HEK293 (cell line): Measurements from ENCODE around the gene ARHGEF2.

Experiments
- EGR2 ChIP-seq: fragments of 450-650 bp; formaldehyde crosslinking; IDR thresholded peaks from 2 replicates; pipeline ENCODE4 v1.5.1; 2016; ENCODE audit warnings: low read depth, missing biosample characterization, missing genetic modification characterization
- GLI2 ChIP-seq: fragments of 450-650 bp; formaldehyde crosslinking; IDR thresholded peaks from 2 replicates; pipeline ENCODE4; 2017; ENCODE audit warnings: missing biosample characterization, missing genetic modification characterization, low read depth, borderline replicate concordance
- GLI4 ChIP-seq: fragments of 450-650 bp; formaldehyde crosslinking; IDR thresholded peaks from 2 replicates; pipeline ENCODE4 v1.5.1; 2016; ENCODE audit warnings: missing biosample characterization, missing genetic modification characterization
- GLIS1 ChIP-seq: fragments of 450-650 bp; formaldehyde crosslinking; IDR thresholded peaks from 2 replicates; pipeline ENCODE4 v1.5.1; 2016; ENCODE audit warnings: missing biosample characterization, missing genetic modification characterization
- GLIS2 ChIP-seq: fragments of 450-650 bp; formaldehyde crosslinking; IDR thresholded peaks from 2 replicates; pipeline ENCODE4 v1.5.1; 2016; ENCODE audit warnings: missing biosample characterization, missing genetic modification characterization
- HIC1 ChIP-seq: fragments of 450-650 bp; formaldehyde crosslinking; IDR thresholded peaks from 2 replicates; pipeline ENCODE4 v1.5.1; 2016; ENCODE audit warnings: missing biosample characterization, missing genetic modification characterization
- INSM2 ChIP-seq: fragments of 450-650 bp; formaldehyde crosslinking; IDR thresholded peaks from 2 replicates; pipeline ENCODE4 v1.5.1; 2016; ENCODE audit warnings: missing biosample characterization, missing genetic modification characterization
- KLF17 ChIP-seq: fragments of 450-650 bp; formaldehyde crosslinking; IDR thresholded peaks from 2 replicates; pipeline ENCODE4 v1.5.1; 2016; ENCODE audit warnings: missing biosample characterization, missing genetic modification characterization
- KLF8 ChIP-seq: fragments of 450-650 bp; formaldehyde crosslinking; IDR thresholded peaks from 2 replicates; pipeline ENCODE4 v1.5.1; 2016; ENCODE audit warnings: missing biosample characterization, missing genetic modification characterization
- PRDM4 ChIP-seq: fragments of 450-650 bp; formaldehyde crosslinking; IDR thresholded peaks from 2 replicates; pipeline ENCODE4 v1.5.1; 2017; ENCODE audit warnings: missing biosample characterization, missing genetic modification characterization
- SALL2 ChIP-seq: fragments of 450-650 bp; formaldehyde crosslinking; IDR thresholded peaks from 2 replicates; pipeline ENCODE4 v1.5.0; 2017; ENCODE audit warnings: missing biosample characterization, mild to moderate bottlenecking, missing genetic modification characterization, borderline replicate concordance
- SCRT2 ChIP-seq: fragments of 450-650 bp; formaldehyde crosslinking; IDR thresholded peaks from 2 replicates; pipeline ENCODE4 v1.5.1; 2016; ENCODE audit warnings: missing biosample characterization, missing genetic modification characterization
- SP3 ChIP-seq: fragments of 450-650 bp; formaldehyde crosslinking; IDR thresholded peaks from 2 replicates; pipeline ENCODE4 v1.5.1; 2016; ENCODE audit warnings: missing biosample characterization, missing genetic modification characterization
- SP7 ChIP-seq: fragments of 450-650 bp; formaldehyde crosslinking; IDR thresholded peaks from 2 replicates; pipeline ENCODE4 v1.5.1; 2016; ENCODE audit warnings: missing biosample characterization, missing genetic modification characterization
- ZBTB10 ChIP-seq: fragments of 450-650 bp; formaldehyde crosslinking; IDR thresholded peaks from 2 replicates; pipeline ENCODE4 v1.5.1; 2016; ENCODE audit warnings: missing biosample characterization, missing genetic modification characterization
- ZBTB21 ChIP-seq: fragments of 450-650 bp; formaldehyde crosslinking; IDR thresholded peaks from 2 replicates; pipeline ENCODE4 v1.5.1; 2017; ENCODE audit warnings: missing biosample characterization, missing genetic modification characterization
- ZBTB26 ChIP-seq: fragments of 450-650 bp; formaldehyde crosslinking; optimal IDR thresholded peaks from 2 replicates; pipeline ENCODE3; 2016; ENCODE audit warnings: missing biosample characterization, mild to moderate bottlenecking, missing genetic modification characterization
- ZNF404 ChIP-seq: fragments of 450-650 bp; formaldehyde crosslinking; IDR thresholded peaks from 2 replicates; pipeline ENCODE4 v1.5.1; 2017; ENCODE audit warnings: missing biosample characterization, missing genetic modification characterization
- ZNF423 ChIP-seq: fragments of 450-650 bp; formaldehyde crosslinking; IDR thresholded peaks from 2 replicates; pipeline ENCODE4 v1.5.1; 2016; ENCODE audit warnings: missing biosample characterization, missing genetic modification characterization
- ZNF501 ChIP-seq: fragments of 450-650 bp; formaldehyde crosslinking; IDR thresholded peaks from 2 replicates; pipeline ENCODE4 v1.5.1; 2016; ENCODE audit warnings: missing biosample characterization, missing genetic modification characterization
- ZNF596 ChIP-seq: fragments of 450-650 bp; IDR thresholded peaks from 2 replicates; pipeline ENCODE4 v1.5.0; 2018; ENCODE audit warnings: missing biosample characterization, mild to moderate bottlenecking, missing genetic modification characterization, moderate library complexity
- ZNF692 ChIP-seq: fragments of 450-650 bp; formaldehyde crosslinking; IDR thresholded peaks from 2 replicates; pipeline ENCODE4 v1.5.1; 2016; ENCODE audit warnings: missing biosample characterization, missing genetic modification characterization
- ZNF785 ChIP-seq: fragments of 450-650 bp; formaldehyde crosslinking; IDR thresholded peaks from 2 replicates; pipeline ENCODE4 v1.5.1; 2016; ENCODE audit warnings: missing biosample characterization, missing genetic modification characterization

ARHGEF2 gene

GRCh38 chr1:155976062-155976912 is 2.1 kb downstream of the ARHGEF2 start (continued):
- TF ChIP-seq INSM2 (tag by site-specific recombination) (0 out of 2 replicates have a peak, but pooled peaks have one; percentile 24), ZNF404 (tag by site-specific recombination) (no peak), SCRT2 (tag by site-specific recombination) (no peak), GLIS1 (tag by site-specific recombination) (peak; percentile 93), ZBTB10 (tag by site-specific recombination) (0 out of 2 replicates have a peak, but pooled peaks have one; percentile 45), GLI2 (tag by site-specific recombination) (no peak), EGR2 (tag by site-specific recombination) (peak; percentile 98), SP3 (tag by site-specific recombination) (peak; percentile 41; the same call in 1 of the 2 replicates), KLF8 (tag by site-specific recombination) (0 out of 2 replicates have a peak, but pooled peaks have one; percentile 15), PRDM4 (tag by site-specific recombination) (peak; percentile 91), SP7 (tag by site-specific recombination) (peak; percentile 88), KLF17 (peak; percentile 36; the same call in 1 of the 2 replicates), ZBTB21 (tag by site-specific recombination) (peak; percentile 38; the same call in 1 of the 2 replicates), ZNF423 (peak; percentile 50; the same call in 1 of the 2 replicates), ZNF785 (tag by site-specific recombination) (no peak), HIC1 (peak; percentile 48; the same call in 1 of the 2 replicates), ZBTB26 (tag by site-specific recombination) (peak; percentile 4), ZNF596 (tag by site-specific recombination) (no peak), GLIS2 (peak; percentile 86), GLI4 (tag by site-specific recombination) (no peak), SALL2 (no peak), ZNF692 (tag by site-specific recombination) (peak; percentile 16), ZNF501 (tag by site-specific recombination) (no peak)
